GM18861 (cell line): Measurements from ENCODE around the gene NPC1L1.

Source experiments
- ATAC-seq: cut with Tn5 transposase; IDR thresholded peaks from one replicate; pipeline ENCODE4 v1.9.1; 2021; ENCODE audit not compliant: unreplicated experiment

NPC1L1 gene

DNA sequence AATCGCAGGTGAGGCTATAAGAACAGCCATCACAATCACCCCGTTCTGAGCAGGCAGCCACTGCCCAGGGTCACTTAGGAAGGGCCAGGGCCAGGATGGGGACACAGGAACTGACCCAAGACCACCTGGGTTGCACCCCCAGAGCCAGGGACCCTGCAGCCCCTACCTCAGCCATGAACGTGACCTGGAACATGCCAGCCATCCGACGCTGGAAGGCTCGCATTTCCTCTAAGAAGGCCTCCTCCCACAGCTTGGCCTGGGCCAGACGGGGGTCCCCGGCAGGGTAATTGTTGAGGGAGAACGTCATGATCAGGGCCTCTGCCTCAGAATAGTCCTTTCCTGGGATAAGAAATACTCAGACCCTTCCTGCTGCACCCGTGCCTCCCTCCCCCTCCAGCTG lies 5.0 kb downstream of the NPC1L1 start:
- ATAC-seq: no peak

DNA sequence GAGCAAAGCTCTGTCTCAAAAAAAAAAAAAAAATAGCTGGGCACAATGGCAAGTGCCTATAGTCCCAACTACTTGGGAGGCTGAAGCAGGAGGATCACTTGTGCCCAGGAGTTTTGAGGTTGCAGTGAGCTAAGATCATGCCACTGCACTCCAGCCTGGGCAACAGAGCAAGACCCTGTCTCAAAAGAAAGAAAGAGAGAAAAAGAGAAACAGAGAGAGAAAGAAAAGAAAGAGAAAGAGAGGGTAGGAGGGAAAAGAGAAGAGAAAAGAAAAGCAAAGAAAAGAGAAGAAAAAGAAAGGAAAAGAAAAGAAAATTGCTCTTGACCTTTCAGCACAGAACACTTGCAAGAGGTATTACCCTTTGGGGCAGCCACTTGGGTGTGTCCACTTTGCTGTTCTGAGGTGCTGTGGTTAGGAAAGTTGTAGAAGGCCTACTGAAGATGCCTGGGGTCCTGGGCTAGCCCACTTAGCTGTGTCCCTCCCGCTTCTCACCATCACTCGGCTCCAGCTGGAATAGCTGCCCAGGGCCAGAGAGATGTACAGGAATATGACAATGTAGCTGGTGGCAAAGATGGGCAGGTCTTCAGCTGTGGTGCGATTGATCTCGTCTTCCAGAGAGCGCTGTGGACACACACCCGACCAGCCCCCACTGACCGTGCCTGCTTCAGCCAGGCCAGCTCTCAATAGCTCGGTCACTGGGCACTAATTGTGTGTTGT lies 5.6 kb downstream of the NPC1L1 start:
- no peak for ATAC-seq

DNA sequence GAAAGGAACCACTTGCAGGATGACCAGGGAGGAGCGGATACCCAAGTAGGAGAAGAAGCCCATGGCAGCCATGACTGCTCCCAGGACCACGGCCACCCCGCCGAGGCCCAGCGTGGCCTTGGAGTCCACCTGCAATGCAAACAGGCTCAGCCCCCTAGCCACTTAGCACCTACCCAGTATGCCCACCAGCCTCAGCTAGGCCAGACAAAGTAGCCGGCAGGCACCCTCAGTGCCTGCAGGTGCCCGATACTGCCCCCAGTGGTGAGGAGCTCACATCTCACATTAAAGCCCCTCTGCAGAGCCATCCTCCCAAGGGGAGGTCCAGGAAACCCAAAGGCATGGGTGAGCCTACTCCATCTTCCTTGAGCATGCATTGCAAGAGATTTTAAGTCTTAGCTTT lies 6.6 kb downstream of the NPC1L1 start:
- peak; percentile 69 for ATAC-seq

DNA sequence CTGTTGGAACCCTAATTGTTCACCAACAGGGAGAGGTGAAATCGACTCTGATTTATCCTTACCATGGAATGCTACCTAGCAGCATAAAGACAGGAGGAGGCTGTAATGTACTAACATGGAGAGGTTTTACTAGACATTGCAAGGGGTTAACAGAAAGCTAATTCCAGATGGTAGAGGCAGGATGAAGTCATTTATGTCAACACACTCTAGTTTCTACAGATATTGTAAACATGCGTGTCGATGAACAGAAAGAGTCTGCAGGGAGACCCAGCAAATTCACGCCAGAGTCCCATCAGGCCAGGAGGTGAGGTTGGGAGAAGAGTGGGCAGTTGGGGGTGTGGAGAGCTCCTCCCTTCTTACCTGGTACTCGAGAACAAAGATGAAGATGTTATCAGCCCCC lies 7.0 kb downstream of the NPC1L1 start:
- ATAC-seq: no peak

DNA sequence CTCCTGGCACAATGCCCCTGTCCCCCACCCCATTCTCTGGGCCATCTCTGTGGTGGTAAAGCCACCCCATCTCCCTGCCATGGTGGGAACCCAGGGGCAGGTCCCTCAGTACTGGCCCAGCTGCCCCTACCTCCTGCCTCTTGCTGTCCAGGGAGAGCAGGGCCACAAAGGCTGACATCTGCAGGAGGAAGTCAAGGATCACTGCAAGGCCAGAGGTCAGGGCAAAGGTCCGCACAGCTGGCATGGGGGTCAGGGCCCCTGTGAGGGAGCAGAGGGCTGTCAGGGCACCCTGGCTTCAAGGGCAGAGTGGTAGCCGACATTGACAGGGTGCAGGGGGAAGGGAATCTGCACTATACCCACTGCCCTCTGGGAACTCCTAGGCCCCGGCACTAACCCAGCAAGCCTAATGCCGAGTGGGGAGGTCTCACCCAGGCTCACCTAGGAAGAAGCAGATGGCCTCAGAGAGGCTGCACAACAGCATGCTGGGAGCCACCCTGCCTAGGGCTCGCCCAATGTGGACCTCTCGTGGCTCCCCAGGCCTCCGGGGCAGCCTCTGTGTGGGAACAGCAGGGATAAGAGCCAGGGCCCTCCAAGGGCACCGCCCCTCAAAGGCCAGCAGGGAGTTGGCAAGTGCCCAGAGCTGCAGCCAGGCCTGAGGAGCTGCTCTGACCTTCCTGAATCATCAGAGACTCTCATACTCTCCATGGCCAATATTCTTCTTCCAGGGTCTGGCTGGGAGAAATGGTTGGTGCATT lies 7.7 kb downstream of the NPC1L1 start:
- ATAC-seq: no peak

DNA sequence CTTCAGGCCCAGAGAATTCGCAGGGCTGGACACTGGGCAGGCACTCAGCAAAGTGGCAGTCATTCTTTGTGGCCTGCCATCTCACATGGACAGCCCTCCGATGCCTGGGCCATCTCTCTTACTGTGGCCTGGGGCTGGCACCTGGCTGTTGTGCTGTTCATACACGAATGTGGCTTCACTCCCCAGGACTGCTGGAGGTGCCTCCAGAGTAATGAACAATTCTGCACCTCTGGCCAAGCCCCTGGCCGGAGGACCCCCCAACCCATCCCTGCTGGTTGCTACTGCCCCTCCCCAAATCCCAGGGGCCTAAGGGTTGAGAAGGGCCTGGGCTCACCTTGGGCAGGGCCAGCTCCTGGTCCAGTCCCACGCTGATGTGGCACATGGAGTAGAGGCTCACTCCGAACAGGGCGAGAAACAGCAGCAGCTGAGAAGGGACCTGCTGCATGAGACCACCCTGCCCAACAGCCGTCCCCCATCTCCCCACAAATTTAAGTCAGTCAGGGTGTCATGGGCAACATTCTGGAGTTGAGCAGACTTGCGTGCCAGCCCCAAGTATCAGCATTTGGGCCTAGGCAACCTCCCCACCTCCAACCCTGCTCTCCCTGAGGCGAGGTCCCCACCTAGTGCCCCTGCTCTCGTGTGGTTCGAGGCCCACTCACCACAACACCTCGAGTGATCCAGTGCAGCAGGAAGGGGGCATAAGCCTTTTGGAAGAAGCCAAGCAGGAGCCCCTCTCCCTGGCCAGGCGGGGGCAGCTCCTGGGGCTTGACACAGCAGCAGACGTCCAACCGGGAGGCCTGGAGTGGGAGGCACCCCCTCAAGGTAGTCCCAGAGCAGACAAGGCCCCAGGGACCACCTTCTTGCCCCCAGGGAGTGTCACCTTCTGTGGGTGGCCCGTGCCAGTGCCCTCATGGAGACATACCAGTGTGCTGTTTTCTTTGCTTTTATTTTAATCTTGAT lies 9.4 kb downstream of the NPC1L1 start:
- no peak for ATAC-seq

DNA sequence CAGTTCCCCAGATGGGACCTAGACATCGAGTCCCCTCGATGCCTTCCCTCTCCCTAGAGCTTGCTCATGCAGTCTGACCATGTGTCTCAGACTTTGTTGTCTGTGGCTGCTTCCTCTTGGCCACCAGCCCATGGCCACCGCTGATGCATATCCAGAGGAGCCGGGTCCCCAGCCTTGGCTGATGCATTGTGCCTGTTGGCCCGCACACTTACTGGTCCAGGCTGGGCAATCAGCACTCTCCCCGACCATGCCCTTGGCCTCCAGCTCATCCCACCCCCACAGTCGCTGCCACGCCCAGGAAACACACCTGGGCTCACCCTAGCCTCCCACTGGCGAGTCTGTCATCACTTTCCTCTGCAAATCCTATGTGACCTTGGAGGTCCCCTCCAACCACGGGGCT lies 10.1 kb downstream of the NPC1L1 start:
- no peak for ATAC-seq

DNA sequence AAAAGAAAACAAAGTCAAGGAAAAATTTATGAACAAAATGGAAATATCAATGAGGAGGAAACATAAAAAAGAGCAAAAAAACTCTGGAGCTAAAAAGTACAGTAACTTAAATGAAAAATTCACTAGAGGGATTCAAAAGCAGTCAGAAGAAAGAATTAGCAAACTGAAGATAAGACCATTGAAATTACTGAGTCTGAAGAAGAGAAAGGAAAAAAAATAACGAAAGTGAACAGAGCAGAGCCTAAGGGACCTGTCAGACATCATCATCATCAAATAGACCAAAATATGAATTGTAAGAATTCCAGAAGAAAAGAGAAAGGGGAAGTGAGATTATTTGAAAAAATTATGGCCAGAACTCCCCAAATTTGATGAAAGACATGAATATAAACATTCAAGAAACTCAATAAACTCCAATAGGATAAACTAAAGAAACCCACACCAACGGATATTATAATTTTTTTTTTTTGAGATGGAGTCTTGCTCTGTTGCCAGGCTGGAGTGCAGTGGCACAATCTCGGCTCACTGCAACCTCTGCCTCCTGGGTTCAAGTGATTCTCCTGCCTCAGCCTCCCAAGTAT lies 16.2 kb downstream of the NPC1L1 start:
- ATAC-seq: no peak

DNA sequence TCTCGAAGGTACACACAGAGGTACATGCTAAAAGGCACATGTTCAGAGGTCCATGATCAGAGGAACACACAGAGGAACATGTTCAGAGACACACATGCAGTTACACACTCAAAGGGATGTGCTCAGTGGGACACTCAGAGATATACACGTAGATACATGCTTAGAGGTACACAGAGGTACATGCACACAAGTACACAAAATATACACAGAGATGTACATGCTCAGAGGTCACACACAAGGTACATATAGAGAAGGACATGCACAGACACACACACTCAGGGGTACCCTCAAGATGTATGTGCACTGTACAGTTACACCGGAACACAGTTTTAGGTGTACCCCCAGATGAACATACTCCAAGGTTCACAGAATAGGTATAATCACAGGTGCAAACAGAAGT lies 18.8 kb downstream of the NPC1L1 start:
- no peak for ATAC-seq

DNA sequence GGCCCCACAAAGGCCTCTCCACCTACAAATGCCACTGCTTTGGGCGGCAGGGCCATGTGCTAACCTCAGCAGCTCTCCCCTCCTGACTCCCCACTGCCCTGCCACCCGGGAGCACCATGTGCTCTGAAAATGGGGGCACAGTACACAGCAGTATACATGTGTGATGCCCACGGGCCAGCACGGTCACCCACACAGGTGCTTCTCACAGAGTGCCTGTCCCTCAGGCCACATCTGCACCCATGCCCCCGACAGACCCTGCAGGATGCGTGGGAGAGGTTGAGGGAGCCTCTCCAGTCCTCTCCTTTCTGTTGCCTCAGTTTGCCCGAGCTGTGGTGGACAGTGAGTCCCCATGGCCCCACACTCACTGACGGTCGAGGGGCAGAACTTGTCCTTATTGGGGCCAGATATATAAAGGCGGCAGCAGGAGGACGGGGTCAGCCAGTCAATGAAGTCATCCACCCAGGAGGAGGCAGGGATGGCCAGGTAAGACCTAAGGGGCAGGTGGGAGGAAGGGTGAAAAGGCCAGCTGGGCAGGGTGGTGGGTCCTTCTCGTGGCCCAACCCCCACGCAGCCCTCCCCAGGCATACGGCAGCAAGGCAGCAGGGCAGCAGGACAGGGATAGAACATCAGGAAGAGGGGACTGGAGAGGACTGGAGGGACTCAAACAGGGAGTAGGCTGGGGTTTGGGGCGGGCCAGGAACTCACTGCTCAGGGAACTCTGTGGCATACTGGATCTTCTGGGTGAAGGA lies 19.6 kb downstream of the NPC1L1 start:
- no peak for ATAC-seq

DNA sequence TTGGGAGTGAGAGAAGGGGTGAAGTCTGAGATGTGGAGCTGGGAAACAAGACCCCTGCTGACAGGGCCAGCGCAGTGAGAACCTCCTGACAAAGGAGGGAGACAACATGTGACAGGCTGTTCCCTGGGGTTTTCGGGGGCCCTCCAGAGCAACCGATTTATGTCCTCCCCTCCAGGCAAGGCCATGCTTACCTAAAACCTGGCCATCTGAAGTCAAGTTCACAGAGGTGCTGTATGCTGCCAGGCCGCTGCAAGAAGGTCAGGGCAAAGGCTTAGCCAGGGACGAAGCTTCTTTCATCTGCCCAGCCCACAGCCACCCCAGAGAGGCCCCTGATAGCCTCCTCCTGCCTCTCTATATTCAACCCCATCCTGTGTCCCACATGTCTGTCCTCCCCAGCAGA lies 20.6 kb downstream of the NPC1L1 start:
- ATAC-seq: no peak

DNA sequence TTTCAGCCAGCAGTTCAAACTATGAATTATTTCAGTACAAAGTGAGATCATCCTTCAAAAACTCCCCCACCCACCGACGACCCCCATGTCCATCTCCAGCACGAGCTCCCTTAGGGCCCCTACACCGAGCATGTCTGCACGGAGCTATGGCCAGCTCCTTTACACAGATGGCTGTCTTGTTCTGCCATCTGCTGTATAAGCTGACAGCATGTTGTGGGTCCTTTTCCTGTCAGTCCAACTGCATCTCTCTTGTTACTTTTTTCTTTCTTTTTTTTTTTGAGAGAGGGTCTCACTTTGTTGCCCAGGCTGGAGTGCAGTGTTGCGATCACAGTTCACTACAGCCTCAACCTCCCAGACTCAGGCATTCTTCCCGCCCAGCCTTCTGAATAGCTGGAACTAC lies 21.6 kb downstream of the NPC1L1 start:
- no peak for ATAC-seq

DNA sequence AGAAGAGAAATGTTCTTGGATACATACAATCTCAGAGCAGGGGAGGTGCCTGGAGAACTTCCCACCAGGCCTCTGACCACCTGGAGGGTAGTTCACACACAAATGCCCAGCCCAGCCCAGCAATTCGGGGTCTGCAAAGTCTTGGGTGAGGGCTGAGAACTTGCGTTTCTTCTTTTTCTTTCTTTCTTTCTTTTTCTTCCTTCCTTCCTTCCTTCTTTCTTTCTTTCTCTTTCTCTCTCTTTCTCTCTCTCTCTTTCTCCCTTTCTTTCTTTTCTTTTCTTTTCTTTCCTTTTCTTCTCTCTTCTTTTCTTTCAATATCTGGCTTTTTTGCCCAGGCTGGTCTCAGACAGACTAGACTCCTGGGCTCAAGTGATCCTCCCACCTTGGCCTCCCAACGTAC lies 22.4 kb downstream of the NPC1L1 start:
- ATAC-seq: no peak

DNA sequence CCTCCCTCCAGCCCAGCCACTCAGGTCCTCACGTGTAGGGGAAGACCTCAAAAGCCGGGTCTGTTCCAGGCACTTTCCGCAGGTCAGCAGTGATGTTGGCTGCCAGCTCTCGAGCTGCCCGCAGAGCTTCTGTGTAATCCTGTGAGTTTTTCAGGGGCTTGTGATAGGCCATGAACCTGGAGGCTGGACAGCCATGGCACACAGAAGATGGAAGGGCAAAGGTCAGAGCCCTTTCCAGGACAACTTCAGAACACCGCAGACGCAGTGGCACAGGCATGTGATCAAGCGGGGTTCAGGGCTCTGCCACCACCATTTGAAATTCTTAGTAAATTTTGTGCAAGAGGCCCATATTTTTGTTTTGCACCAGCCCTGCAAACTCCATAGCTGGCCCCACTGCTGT lies 24.0 kb downstream of the NPC1L1 start:
- ATAC-seq: no peak

DNA sequence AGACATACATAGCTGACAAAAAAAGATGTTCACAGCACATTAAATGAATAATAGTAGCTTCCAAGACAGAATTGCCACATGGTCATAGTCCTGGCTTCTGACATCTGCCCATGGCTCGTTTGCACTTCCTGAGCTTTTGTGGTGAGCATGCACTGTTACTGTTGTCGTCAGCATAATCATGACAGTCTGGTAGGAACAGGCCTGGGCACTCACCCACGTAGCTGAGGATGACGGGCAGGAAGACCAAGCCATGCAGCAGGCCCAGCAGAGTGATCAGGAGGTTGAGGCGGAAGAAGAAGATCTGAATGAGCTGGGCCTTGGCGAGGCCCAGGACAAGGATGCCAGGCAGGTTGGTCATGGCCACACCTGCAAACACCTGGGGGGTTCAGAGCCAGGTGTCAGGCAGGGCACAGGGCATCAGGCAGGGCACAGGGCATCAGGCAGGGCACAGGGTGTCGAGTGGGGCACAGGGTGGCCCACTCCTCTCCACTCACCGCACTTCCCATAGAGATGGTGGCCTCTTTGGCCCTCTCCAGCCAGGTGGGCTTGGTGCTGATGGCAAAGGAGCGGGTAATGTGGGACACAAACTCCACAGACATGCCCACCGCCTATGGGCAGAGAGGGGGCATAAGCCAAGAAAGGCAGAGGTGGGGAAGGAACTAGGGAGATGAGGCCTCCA lies 25.4 kb downstream of the NPC1L1 start:
- ATAC-seq: no peak

DNA sequence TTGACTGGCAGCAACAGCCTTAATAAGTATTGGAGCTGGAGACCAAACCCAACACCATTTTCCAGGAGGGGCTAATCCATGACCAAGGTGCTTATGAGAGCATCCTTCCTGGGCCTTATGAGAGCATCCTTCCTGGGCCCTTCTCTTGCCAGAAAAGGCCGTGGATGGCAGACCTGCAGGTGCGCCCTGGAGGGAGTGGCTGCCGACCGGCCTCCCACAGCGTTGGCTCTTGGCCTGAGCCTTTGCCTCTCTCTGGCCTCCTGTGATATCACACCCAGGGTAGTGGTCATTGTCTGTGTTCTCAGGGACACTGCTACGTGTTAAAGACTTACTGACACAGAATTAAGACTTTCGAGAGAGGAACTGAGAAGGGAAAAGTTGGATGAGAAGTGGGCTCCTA lies 28.4 kb downstream of the NPC1L1 start:
- no peak for ATAC-seq

DNA sequence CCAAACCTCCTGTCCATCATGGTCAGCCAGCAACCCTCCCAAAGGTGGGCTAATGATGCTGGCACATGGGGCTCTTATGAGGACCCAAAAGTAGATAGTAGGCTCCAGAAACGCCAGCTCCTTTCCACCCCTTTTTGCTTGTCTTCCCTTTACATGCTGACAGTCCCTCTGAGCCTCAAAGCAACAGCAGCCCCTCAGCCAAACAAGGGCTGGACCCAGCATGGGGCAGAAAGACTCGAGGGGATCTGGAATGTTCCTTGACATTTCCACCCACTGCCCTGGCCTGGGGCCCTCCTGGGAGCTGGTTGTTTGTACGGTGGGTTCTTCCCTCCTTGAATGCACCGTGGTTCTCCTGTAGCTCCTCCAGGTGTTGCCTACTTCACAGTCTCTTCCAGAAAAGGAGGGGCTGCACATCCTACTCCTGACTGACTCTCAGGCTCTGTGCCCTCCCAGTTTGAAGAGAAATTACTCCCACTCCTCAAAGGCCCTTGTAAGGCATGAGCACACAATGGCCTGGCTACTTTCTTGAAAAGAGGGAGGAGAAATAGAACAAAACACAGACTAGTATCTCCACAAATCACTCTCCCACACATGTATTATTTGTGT lies 29.2 kb downstream of the NPC1L1 start:
- no peak for ATAC-seq

DNA sequence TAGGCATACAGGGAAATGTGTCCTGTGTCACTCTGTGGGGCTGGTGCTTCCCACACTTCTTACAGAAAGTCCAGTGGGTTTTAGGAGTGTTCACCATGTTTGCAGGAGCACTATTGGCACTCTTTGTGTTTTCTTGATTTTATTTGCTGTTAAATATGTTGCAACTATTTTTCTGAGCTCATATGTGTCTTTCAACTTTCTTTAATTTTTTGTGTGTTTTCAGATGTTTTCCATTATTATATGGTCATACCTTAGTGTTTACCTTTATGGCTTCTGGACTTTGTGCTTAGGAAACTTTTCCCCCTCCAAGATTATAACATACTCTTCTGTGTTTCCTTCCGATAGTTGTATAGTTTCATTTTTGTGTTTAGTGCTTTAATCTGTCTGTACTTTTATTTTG lies 29.9 kb downstream of the NPC1L1 start:
- ATAC-seq: no peak

DNA sequence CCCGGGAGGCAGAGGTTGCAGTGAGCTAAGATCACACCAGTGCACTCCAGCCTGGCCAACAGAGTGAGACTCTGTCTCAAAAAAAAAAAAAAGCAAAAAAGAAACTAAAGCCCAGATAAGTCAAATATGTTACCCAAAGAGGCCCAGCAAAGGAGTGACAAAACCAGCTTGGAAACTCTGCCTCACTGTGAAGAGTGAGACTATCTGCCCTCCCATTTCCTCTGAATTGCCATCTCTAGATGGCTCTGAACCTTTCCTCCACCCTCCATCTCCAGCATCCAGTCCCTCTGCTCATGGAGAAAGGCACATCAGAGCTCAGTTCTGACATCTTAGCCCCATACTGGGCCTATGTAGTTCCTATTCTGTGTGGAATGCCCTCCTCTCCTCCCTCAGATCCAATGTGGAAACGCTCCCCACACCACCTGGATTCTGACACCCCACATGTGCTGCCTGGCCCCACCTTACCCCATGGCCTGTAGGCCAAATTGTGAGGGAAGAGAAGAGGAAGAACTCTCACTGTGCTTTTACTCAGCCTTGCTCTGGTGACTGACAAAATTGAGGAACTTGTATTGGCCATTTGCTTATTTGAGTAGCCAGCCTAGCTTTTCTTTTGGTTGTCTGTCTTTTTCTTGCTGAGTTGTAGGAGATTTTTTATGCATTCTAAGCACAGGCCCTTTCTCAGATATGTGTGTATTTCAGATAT lies 32.7 kb downstream of the NPC1L1 start:
- ATAC-seq: no peak
